HEK293T (cell line): ENCODE data around the gene LRP1-AS.

ENCODE experiments used
- CTCF ChIA-PET: fragments of 350-600 bp; formaldehyde crosslinking; extraction: SDS; loops from one replicate; lab custom pipeline; 2021; ENCODE audit warnings: antibody characterized with exemption, inconsistent platforms; lab: Yijun Ruan, JAX
- POLR2A ChIA-PET: fragments of 350-600 bp; formaldehyde crosslinking; extraction: SDS; loops from one replicate; lab custom pipeline; 2020; ENCODE audit warnings: antibody characterized with exemption, inconsistent platforms; lab: Yijun Ruan, JAX
- DNase-seq: peaks from one replicate; pipeline ENCODE4 v3.0.0; 2012; ENCODE audit warnings: mixed read lengths; ENCODE audit errors: extremely low spot score
- ARNT ChIP-seq: fragments of 450-650 bp; IDR thresholded peaks from 2 replicates; pipeline ENCODE4 v1.6.1; 2017; ENCODE audit warnings: mild to moderate bottlenecking
- BHLHE40 ChIP-seq: fragments of 450-650 bp; IDR thresholded peaks from 2 replicates; pipeline ENCODE4 v1.6.1; 2016; ENCODE audit warnings: mild to moderate bottlenecking, moderate library complexity, borderline replicate concordance
- CTBP1 ChIP-seq: fragments of 450-650 bp; IDR thresholded peaks from 2 replicates; pipeline ENCODE4 v1.6.1; 2016; ENCODE audit warnings: borderline replicate concordance
- ELF4 ChIP-seq: fragments of 450-650 bp; IDR thresholded peaks from 2 replicates; pipeline ENCODE4 v1.6.1; 2017; ENCODE audit warnings: antibody characterized with exemption
- FOXA1 ChIP-seq: fragments of 450-650 bp; IDR thresholded peaks from 2 replicates; pipeline ENCODE4 v1.6.1; 2016; ENCODE audit warnings: mild to moderate bottlenecking
- FOXK2 ChIP-seq: fragments of 450-650 bp; IDR thresholded peaks from 2 replicates; pipeline ENCODE4 v1.6.1; 2016; ENCODE audit warnings: mild to moderate bottlenecking
- FOXM1 ChIP-seq: fragments of 450-650 bp; IDR thresholded peaks from 2 replicates; pipeline ENCODE4 v1.6.1; 2017; ENCODE audit warnings: mild to moderate bottlenecking, borderline replicate concordance
- HDGF ChIP-seq: fragments of 450-650 bp; IDR thresholded peaks from 2 replicates; pipeline ENCODE4 v1.6.1; 2017; ENCODE audit warnings: antibody characterized with exemption, borderline replicate concordance
- L3MBTL2 ChIP-seq: fragments of 450-650 bp; conservative IDR thresholded peaks from 2 replicates; pipeline ENCODE4 v1.6.1; 2016; ENCODE audit warnings: mild to moderate bottlenecking
- LEF1 ChIP-seq: fragments of 450-650 bp; IDR thresholded peaks from 2 replicates; pipeline ENCODE4 v1.6.1; 2017; ENCODE audit warnings: mild to moderate bottlenecking, borderline replicate concordance
- NFRKB ChIP-seq: fragments of 450-650 bp; IDR thresholded peaks from 2 replicates; pipeline ENCODE4 v1.6.1; 2016; ENCODE audit warnings: mild to moderate bottlenecking, moderate library complexity
- SP1 ChIP-seq: fragments of 450-650 bp; IDR thresholded peaks from 2 replicates; pipeline ENCODE4 v1.6.1; 2017
- SUZ12 ChIP-seq: fragments of 450-650 bp; IDR thresholded peaks from 2 replicates; pipeline ENCODE4 v1.6.1; 2016; ENCODE audit warnings: mild to moderate bottlenecking
- TARDBP ChIP-seq: fragments of 450-650 bp; IDR thresholded peaks from 2 replicates; pipeline ENCODE4 v1.6.1; 2016
- ZNF384 ChIP-seq: fragments of 450-650 bp; IDR thresholded peaks from 2 replicates; pipeline ENCODE4 v1.6.1; 2016
- TF ChIP-seq, protein P1 (sequence below): fragments of 450-650 bp; IDR thresholded peaks from 2 replicates; pipeline ENCODE4 v1.6.1; 2016

Gene LRP1-AS

DNA sequence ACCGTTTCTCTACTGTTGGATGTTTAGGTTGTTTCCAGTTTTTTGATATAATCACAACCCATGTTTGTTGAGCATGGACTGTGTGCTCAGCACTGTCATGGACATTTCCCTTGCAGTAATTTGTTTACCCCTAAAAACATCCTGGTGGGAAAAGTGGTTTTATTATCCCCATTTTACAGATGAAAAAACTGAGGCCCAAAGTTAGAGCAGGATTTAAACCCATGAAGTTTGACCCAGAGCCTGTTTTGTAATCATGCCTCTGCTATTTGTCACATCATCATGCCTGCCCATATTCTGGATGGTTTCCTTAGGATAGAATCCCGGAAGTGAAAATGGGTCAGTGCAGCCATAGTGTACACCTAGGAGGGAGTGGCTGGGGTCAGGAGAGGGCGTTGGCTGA lies 17.0 kb upstream of the LRP1-AS start:
- TF ChIP-seq CTBP1, result no peak
- no peak for DNase-seq
- CTCF ChIA-PET, result interaction anchor here (1.3 kb wide), 1 partner anchor 12 kb away, joined by 4 read pairs; no protein-coding TSS in a partner anchor
- POLR2A ChIA-PET, result no interaction called here

DNA sequence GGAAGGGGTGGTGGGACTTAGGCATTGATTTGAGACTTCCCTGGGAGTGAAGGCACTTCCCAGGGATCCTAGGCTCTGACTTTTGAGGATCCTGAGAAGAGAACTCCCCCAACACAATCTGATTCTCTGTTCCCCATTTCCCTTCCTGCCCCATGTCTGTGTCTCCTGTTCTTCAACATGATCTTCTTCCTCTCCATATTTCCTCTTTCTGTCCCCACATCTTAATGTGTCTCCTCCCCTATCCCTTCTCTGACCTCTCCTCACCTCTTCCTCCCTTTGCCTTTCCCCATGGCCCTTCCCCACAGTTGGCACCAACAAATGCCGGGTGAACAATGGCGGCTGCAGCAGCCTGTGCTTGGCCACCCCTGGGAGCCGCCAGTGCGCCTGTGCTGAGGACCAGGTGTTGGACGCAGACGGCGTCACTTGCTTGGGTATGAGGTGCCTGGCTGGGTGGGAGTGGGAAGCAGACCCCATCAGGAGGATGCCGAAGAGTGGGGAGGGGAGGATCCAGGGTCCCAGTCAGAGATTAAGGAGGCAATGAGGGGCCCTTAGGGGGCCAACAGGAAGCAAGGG lies 15.2 kb upstream of the LRP1-AS start:
- no peak for TF ChIP-seq TARDBP
- TF ChIP-seq SP1, result no peak
- TF ChIP-seq, protein P1, sequence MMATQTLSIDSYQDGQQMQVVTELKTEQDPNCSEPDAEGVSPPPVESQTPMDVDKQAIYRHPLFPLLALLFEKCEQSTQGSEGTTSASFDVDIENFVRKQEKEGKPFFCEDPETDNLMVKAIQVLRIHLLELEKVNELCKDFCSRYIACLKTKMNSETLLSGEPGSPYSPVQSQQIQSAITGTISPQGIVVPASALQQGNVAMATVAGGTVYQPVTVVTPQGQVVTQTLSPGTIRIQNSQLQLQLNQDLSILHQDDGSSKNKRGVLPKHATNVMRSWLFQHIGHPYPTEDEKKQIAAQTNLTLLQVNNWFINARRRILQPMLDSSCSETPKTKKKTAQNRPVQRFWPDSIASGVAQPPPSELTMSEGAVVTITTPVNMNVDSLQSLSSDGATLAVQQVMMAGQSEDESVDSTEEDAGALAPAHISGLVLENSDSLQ, result no peak
- no peak for TF ChIP-seq CTBP1
- TF ChIP-seq FOXA1, result no peak
- no peak for TF ChIP-seq FOXM1
- no peak for TF ChIP-seq L3MBTL2
- no peak for TF ChIP-seq FOXK2
- TF ChIP-seq SUZ12, result no peak
- no peak for TF ChIP-seq LEF1
- no peak for TF ChIP-seq HDGF
- no peak for TF ChIP-seq BHLHE40
- TF ChIP-seq ARNT, result no peak
- no peak for TF ChIP-seq ZNF384
- TF ChIP-seq NFRKB, result no peak
- TF ChIP-seq ELF4, result no peak
- CTCF ChIA-PET, result no interaction called here
- POLR2A ChIA-PET, result no interaction called here
- no peak for DNase-seq

DNA sequence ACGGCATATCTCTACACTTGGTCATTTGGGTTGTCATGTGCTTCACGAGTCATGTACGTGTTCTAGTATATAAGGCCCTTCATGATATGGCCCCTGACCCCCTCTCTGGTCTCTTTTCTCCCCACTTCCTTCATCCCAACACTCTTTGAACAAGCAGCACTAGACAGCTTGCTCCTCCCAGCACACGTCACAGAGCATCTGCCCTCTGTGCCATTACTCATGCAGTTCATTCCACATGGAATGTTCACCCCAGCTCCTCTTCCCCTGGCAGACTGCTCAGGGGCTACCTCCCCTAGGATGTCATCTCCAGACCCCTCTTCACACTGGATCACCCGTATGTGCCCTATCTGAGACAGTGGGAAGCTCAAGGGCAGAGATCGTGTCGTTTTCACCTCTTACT lies 14.1 kb upstream of the LRP1-AS start:
- ChIA-PET CTCF (no interaction called here), POLR2A (no interaction called here)
- TF ChIP-seq HDGF (no peak), ELF4 (no peak), ZNF384 (no peak), BHLHE40 (no peak), L3MBTL2 (no peak), SP1 (no peak), FOXK2 (no peak), TARDBP (no peak), FOXA1 (no peak), SUZ12 (no peak), LEF1 (no peak), ARNT (no peak), CTBP1 (no peak), FOXM1 (no peak), NFRKB (no peak)
- TF ChIP-seq, protein P1, result no peak
- no peak for DNase-seq

DNA sequence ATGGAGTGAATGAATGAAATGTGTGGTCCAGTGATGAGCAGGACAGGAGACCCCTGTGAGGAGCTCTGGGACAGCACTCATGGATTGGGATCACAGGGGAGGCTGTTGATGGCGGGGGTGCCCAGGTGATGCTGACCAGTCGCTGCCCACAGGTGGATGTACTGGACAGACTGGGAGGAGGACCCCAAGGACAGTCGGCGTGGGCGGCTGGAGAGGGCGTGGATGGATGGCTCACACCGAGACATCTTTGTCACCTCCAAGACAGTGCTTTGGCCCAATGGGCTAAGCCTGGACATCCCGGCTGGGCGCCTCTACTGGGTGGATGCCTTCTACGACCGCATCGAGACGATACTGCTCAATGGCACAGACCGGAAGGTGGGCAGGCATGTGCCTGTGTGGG lies 13.3 kb upstream of the LRP1-AS start:
- POLR2A ChIA-PET, result no interaction called here
- DNase-seq, result no peak
- TF ChIP-seq, protein P1, result no peak
- TF ChIP-seq FOXK2 (no peak), ZNF384 (no peak), SP1 (no peak), TARDBP (no peak), NFRKB (no peak), LEF1 (no peak), ELF4 (no peak), HDGF (no peak), SUZ12 (no peak), FOXA1 (no peak), FOXM1 (no peak), L3MBTL2 (no peak), ARNT (no peak), BHLHE40 (no peak), CTBP1 (no peak)
- CTCF ChIA-PET, result no interaction called here

DNA sequence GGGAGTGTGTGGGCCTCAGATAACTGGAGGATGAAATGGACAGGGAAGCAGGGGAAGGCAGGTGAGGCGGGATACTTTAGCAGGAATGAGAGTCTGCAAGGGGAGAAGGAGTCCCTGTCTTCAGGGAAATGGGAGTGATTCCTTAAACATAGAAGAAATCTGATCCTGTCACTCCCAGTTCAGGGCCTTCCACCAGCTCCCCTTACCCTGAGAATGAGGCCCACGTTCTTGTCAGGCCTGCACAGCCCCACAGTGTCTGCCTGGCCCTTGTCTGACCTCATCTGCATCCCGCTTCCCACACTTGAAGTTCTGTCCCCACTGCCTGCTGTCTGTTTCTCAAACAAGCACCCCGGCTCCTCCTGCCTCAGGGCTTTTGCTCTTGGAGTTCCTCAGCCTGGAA lies 12.6 kb upstream of the LRP1-AS start:
- DNase-seq, result no peak
- TF ChIP-seq SUZ12, result no peak
- no peak for TF ChIP-seq FOXA1
- no peak for TF ChIP-seq ARNT
- no peak for TF ChIP-seq HDGF
- TF ChIP-seq, protein P1, result no peak
- TF ChIP-seq FOXM1, result no peak
- no peak for TF ChIP-seq BHLHE40
- no peak for TF ChIP-seq ZNF384
- TF ChIP-seq L3MBTL2, result no peak
- TF ChIP-seq FOXK2, result no peak
- TF ChIP-seq NFRKB, result no peak
- TF ChIP-seq LEF1, result no peak
- no peak for TF ChIP-seq TARDBP
- TF ChIP-seq ELF4, result no peak
- no peak for TF ChIP-seq SP1
- TF ChIP-seq CTBP1, result no peak
- POLR2A ChIA-PET, result no interaction called here
- CTCF ChIA-PET, result no interaction called here
